H9 (cell line): Measurements from ENCODE around the gene BBX. TPM values are rescaled to one million over a fixed set of nuclear protein-coding genes. Genes with fewer than 3 reads are reported as not detected.

Experiments
- DNase-seq: peaks from one replicate; pipeline ENCODE4 v3.0.0-alpha.2; 2017
- H2AFZ ChIP-seq: one replicate; pipeline ENCODE4 v1.6.1; 2013; ENCODE audit warnings: mild to moderate bottlenecking, low read length, control low read depth, moderate library complexity
- H2AK5ac ChIP-seq: 2 replicates; pipeline ENCODE4 v1.6.1; 2013; ENCODE audit warnings: low read length, control low read depth, mixed read lengths; ENCODE audit not compliant: insufficient read length
- H2BK120ac ChIP-seq: one replicate; pipeline ENCODE4 v1.6.1; 2013; ENCODE audit warnings: low read depth, mild to moderate bottlenecking, low read length, control low read depth, inconsistent platforms; ENCODE audit not compliant: poor library complexity, severe bottlenecking
- H2BK12ac ChIP-seq: 2 replicates; pipeline ENCODE4 v1.6.1; 2013; ENCODE audit warnings: low read length, control low read depth, mixed read lengths, low read depth; ENCODE audit not compliant: insufficient read length
- H2BK15ac ChIP-seq: 2 replicates; pipeline ENCODE4 v1.6.1; 2013; ENCODE audit warnings: low read depth, low read length, control low read depth
- H2BK20ac ChIP-seq: one replicate; pipeline ENCODE4 v1.6.1; 2013; ENCODE audit warnings: low read depth, mild to moderate bottlenecking, low read length, control low read depth, inconsistent platforms; ENCODE audit not compliant: poor library complexity, severe bottlenecking
- H2BK5ac ChIP-seq: 2 replicates; pipeline ENCODE4 v1.6.1; 2013; ENCODE audit warnings: low read length, control low read depth, mixed read lengths; ENCODE audit not compliant: insufficient read length
- H3K14ac ChIP-seq: 2 replicates; pipeline ENCODE4 v1.6.1; 2013; ENCODE audit warnings: low read length, control low read depth; ENCODE audit not compliant: insufficient read depth
- H3K18ac ChIP-seq: 2 replicates; pipeline ENCODE4 v1.6.1; 2013; ENCODE audit warnings: low read depth, mild to moderate bottlenecking, mixed read lengths, low read length, control low read depth; ENCODE audit not compliant: insufficient read length
- H3K23ac ChIP-seq: 2 replicates; pipeline ENCODE4 v1.6.1; 2013; ENCODE audit warnings: low read length, control low read depth, mixed read lengths, low read depth; ENCODE audit not compliant: insufficient read length
- H3K23me2 ChIP-seq: 2 replicates; pipeline ENCODE4 v1.6.1; 2013; ENCODE audit warnings: low read depth, mild to moderate bottlenecking, mixed read lengths, low read length, control low read depth; ENCODE audit not compliant: insufficient read length, poor library complexity, severe bottlenecking
- H3K27ac ChIP-seq: 2 replicates; pipeline ENCODE4 v1.5.1; 2013; ENCODE audit warnings: low read length, control low read depth, mixed read lengths, low read depth; ENCODE audit not compliant: insufficient read length
- H3K27me3 ChIP-seq: 2 replicates; pipeline ENCODE4 v1.6.1; 2013; ENCODE audit warnings: low read length, control low read depth, inconsistent platforms; ENCODE audit not compliant: insufficient read depth
- H3K4ac ChIP-seq: 2 replicates; pipeline ENCODE4 v1.6.1; 2013; ENCODE audit warnings: low read depth, mild to moderate bottlenecking, control low read depth, inconsistent platforms, low read length, moderate library complexity
- H3K4me1 ChIP-seq: 2 replicates; pipeline ENCODE4 v1.6.1; 2013; ENCODE audit warnings: low read length, control low read depth, inconsistent platforms; ENCODE audit not compliant: insufficient read depth
- H3K4me2 ChIP-seq: 2 replicates; pipeline ENCODE4 v1.6.1; 2013; ENCODE audit warnings: low read length, control low read depth, mixed read lengths; ENCODE audit not compliant: insufficient read length, insufficient read depth
- H3K56ac ChIP-seq: 2 replicates; pipeline ENCODE4 v1.6.1; 2013; ENCODE audit warnings: low read depth, mild to moderate bottlenecking, mixed read lengths, low read length, control low read depth; ENCODE audit not compliant: insufficient read length
- H3K79me1 ChIP-seq: 2 replicates; pipeline ENCODE4 v1.6.1; 2013; ENCODE audit warnings: low read depth, mild to moderate bottlenecking, moderate library complexity, low read length, control low read depth, inconsistent platforms; ENCODE audit not compliant: insufficient read depth, poor library complexity, severe bottlenecking
- H3K79me2 ChIP-seq: 2 replicates; pipeline ENCODE4 v1.6.1; 2013; ENCODE audit warnings: low read length, control low read depth, inconsistent platforms; ENCODE audit not compliant: insufficient read depth
- H3K9ac ChIP-seq: 2 replicates; pipeline ENCODE4 v1.6.1; 2013; ENCODE audit warnings: low read length, control low read depth, mixed read lengths; ENCODE audit not compliant: insufficient read length; ENCODE audit errors: extremely low read depth
- H3K9me3 ChIP-seq: one replicate; pipeline ENCODE4 v1.6.1; 2013; ENCODE audit warnings: low read depth, low read length, inconsistent platforms; ENCODE audit not compliant: control insufficient read depth
- H3T11ph ChIP-seq: one replicate; pipeline ENCODE4 v1.6.1; 2013; ENCODE audit warnings: mild to moderate bottlenecking, low read length, control low read depth, inconsistent platforms
- H4K20me1 ChIP-seq: one replicate; pipeline ENCODE4 v1.6.1; 2013; ENCODE audit not compliant: control insufficient read depth, insufficient read length, insufficient read depth
- H4K5ac ChIP-seq: 2 replicates; pipeline ENCODE4 v1.6.1; 2013; ENCODE audit warnings: low read depth, mild to moderate bottlenecking, mixed read lengths, low read length, control low read depth; ENCODE audit not compliant: insufficient read length
- H4K8ac ChIP-seq: replicated peaks from 2 replicates; pipeline ENCODE4 v1.6.1; 2013; ENCODE audit warnings: low read length, control low read depth, mixed read lengths, low read depth; ENCODE audit not compliant: insufficient read length
- H4K91ac ChIP-seq: 2 replicates; pipeline ENCODE4 v1.6.1; 2013; ENCODE audit warnings: low read depth, mild to moderate bottlenecking, moderate library complexity, mixed read lengths, low read length, control low read depth; ENCODE audit not compliant: insufficient read length
- H3K27ac Mint-ChIP-seq, 3 experiments: 2 replicates in 2 of 3; 3 replicates in 1 of 3; pipeline ENCODE4 v1.8.0; 2020 to 2021; ENCODE audit warnings: mixed read lengths in 3 of 3, mild to moderate bottlenecking in 1 of 3, moderate library complexity in 1 of 3
- H3K27me3 Mint-ChIP-seq: 2 replicates; pipeline ENCODE4 v1.8.0; 2021; ENCODE audit warnings: low read depth, mild to moderate bottlenecking, moderate library complexity, mixed read lengths
- H3K36me3 Mint-ChIP-seq, 3 experiments: 2 replicates in 2 of 3; 3 replicates in 1 of 3; pipeline ENCODE4 v1.8.0; 2020 to 2021; ENCODE audit warnings: low read depth in 3 of 3, mixed read lengths in 3 of 3; ENCODE audit not compliant: insufficient read depth in 1 of 3
- H3K4me1 Mint-ChIP-seq, 2 experiments: 2 replicates each; pipeline ENCODE4 v1.8.0; 2020; ENCODE audit warnings: mixed read lengths in 2 of 2
- H3K4me3 Mint-ChIP-seq, 2 experiments: 2 replicates in 1 of 2; 3 replicates in 1 of 2; pipeline ENCODE4 v1.8.0; 2020 to 2021; ENCODE audit warnings: mild to moderate bottlenecking in 2 of 2, mixed read lengths in 2 of 2, moderate library complexity in 1 of 2
- H3K9me3 Mint-ChIP-seq, 2 experiments: 2 replicates in 1 of 2; 3 replicates in 1 of 2; pipeline ENCODE4 v1.8.0; 2020; ENCODE audit warnings: mild to moderate bottlenecking in 2 of 2, mixed read lengths in 2 of 2, moderate library complexity in 1 of 2
- WGBS: extraction: QIAGEN DNeasy Blood & Tissue Kit; methylation state at CpG from one replicate; pipeline ENCODE4 v1.1.7; 2013; ENCODE audit warnings: missing lambda C conversion rate, low lambda C conversion rate, mixed read lengths; ENCODE audit not compliant: insufficient read length; ENCODE audit errors: extremely low coverage; 5-methylcytosine and 5-hydroxymethylcytosine counted together
- total RNA-seq: library from RNA; stranded (reverse); gene quantifications from 2 replicates; pipeline ENCODE4 v1.2.1, GENCODE V29; 2021
- TF ChIP-seq, protein P1 (sequence below): fragments of 200-600 bp; sonication (generic); conservative IDR thresholded peaks from 3 replicates; pipeline ENCODE4 v1.8.0; 2021; ENCODE audit warnings: antibody characterized with exemption, mild to moderate bottlenecking

Gene BBX
- total RNA-seq, 1 experiment from 2014 or later, result 34.8 TPM

DNA sequence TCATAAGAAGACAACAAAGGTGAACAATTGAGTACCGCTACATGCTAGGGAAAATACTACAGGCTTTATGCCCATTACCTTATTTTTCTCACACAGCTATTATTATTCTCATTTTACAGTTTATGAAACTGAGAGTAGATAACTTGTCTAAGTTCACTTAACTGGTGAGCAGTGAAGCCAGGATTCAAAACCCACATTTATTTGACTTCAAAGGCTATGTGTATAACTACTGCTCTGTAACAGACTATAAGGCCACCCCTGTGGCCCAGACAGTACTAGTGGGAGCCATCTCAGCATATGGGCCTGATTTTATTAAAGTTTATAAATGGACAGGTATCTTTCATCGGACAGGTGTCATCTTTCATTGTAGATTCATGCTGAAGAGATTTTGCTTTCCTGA, 14.4 kb upstream of the BBX start:
- no peak overlapping the region for H3T11ph ChIP-seq
- no peak overlapping the region for H3K4ac ChIP-seq
- no peaks in the 10 kb centered on the region for H3K9me3 ChIP-seq
- Mint-ChIP-seq H3K9me3 (no peaks in the 10 kb centered on the region), H3K27me3 (no peaks in the 10 kb centered on the region), H3K27ac (no peak overlapping the region), H3K4me1 (no peaks in the 10 kb centered on the region), H3K36me3 (no peaks in the 10 kb centered on the region), H3K4me3 (no peak overlapping the region)
- no peak overlapping the region for H2AK5ac ChIP-seq
- H2BK5ac ChIP-seq, result no peak overlapping the region
- H3K4me1 ChIP-seq, result no peaks in the 10 kb centered on the region
- H4K5ac ChIP-seq, result no peak overlapping the region
- no peak overlapping the region for H3K18ac ChIP-seq
- H3K9ac ChIP-seq, result no peak overlapping the region
- H4K8ac ChIP-seq, result no peak overlapping the region
- H2BK12ac ChIP-seq, result no peak overlapping the region
- no peaks in the 10 kb centered on the region for H3K23me2 ChIP-seq
- H3K14ac ChIP-seq, result no peak overlapping the region
- no peak overlapping the region for H2BK120ac ChIP-seq
- no peak overlapping the region for H3K27ac ChIP-seq
- H4K91ac ChIP-seq, result no peak overlapping the region
- H3K79me1 ChIP-seq, result no peaks in the 10 kb centered on the region
- H4K20me1 ChIP-seq, result no peaks in the 10 kb centered on the region
- H3K23ac ChIP-seq, result no peak overlapping the region
- H3K27me3 ChIP-seq, result no peaks in the 10 kb centered on the region
- no peak overlapping the region for H2AFZ ChIP-seq
- no CpG with 5 or more reads among the region's 2 CpGs for WGBS
- H3K4me2 ChIP-seq, result no peak overlapping the region
- TF ChIP-seq, protein P1, sequence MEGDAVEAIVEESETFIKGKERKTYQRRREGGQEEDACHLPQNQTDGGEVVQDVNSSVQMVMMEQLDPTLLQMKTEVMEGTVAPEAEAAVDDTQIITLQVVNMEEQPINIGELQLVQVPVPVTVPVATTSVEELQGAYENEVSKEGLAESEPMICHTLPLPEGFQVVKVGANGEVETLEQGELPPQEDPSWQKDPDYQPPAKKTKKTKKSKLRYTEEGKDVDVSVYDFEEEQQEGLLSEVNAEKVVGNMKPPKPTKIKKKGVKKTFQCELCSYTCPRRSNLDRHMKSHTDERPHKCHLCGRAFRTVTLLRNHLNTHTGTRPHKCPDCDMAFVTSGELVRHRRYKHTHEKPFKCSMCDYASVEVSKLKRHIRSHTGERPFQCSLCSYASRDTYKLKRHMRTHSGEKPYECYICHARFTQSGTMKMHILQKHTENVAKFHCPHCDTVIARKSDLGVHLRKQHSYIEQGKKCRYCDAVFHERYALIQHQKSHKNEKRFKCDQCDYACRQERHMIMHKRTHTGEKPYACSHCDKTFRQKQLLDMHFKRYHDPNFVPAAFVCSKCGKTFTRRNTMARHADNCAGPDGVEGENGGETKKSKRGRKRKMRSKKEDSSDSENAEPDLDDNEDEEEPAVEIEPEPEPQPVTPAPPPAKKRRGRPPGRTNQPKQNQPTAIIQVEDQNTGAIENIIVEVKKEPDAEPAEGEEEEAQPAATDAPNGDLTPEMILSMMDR, result no peak
- no peak overlapping the region for H3K56ac ChIP-seq
- no peak overlapping the region for H2BK20ac ChIP-seq
- no peak for DNase-seq
- no peaks in the 10 kb centered on the region for H3K79me2 ChIP-seq
- H2BK15ac ChIP-seq, result no peak overlapping the region
